NCI-H524 (cell line): Measurements from ENCODE around the gene PNPLA5.

ENCODE experiments used
- DNase-seq, 2 experiments: peaks; one replicate each; lab custom pipeline; 2025; lab: John Stamatoyannopoulos, UW

PNPLA5 gene

DNA sequence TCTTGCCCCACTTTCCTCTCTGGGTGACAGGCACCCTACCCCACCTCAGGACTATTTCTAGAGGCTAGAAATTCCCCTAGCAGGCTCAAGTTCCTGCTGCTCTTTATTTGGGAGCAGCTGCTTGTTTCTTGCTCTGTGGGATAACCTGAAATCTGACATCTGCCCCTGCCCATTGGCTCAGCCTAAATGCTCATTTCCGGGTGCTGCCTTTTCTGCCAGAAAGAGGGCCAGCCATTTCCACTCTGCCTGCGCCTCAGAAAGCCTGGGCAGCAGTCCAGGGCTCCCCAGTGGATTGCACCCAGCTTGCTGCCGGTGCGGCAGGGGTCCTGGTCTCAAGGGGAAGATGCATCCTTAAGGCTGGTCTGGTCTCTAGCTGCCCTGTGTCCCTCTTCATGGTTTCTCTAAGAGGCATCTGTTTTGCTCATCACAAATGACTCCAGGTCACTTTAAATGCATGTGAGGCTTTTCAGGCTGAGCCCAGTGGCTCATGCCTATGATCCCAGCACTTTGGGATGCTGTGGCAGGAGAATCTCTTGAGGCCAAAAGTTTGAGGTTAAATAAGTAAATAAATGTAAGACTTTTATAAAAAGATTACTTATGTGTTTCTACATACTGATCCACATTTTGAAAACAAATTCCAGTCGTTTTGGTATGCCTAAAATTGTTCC is 10.3 kb upstream of the PNPLA5 start:
- DNase-seq = no peak

DNA sequence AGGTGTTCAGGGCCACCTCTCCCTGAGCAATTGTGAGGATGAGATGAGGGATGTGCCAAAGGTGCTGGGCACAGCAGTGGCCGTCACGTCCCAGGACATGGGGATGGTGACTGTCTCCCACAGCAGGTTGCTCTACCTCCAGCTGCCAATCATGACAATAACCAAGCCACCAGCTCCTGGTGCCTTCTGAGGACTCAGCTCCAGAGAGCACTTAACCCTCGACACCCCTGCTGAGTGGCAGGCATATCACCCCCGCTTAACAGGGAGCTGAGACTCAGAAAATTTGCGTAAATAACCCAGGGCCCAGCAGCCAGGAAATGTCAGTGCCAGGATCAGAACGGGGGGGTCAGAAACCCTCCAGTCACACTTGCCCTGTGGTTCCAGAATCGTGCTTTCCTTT is 8.4 kb upstream of the PNPLA5 start:
- no peak for DNase-seq

DNA sequence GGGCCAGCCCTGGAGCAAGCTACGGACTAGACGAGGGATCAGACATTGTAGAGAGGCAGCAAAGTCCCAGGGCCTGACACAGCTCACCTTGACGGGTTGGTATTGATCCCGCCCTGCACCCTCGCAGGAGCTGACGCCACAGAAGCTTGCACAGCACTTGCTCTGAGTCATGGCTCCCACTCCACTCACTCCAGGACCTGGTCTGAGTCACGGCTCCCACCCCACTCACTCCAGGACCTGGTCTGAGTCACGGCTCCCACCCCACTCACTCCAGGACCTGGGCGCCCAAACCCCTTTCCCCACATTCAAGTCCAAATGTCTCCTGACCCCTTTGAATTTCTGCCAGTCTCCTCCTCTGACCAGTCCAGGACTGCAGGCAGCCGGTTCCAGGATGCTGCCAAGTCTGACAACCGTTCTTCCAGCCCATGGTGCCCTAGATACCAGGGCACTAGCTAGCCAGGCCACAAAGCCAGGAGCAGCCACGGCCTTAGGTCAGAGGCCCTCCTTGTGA is 6.0 kb upstream of the PNPLA5 start:
- DNase-seq = no peak

DNA sequence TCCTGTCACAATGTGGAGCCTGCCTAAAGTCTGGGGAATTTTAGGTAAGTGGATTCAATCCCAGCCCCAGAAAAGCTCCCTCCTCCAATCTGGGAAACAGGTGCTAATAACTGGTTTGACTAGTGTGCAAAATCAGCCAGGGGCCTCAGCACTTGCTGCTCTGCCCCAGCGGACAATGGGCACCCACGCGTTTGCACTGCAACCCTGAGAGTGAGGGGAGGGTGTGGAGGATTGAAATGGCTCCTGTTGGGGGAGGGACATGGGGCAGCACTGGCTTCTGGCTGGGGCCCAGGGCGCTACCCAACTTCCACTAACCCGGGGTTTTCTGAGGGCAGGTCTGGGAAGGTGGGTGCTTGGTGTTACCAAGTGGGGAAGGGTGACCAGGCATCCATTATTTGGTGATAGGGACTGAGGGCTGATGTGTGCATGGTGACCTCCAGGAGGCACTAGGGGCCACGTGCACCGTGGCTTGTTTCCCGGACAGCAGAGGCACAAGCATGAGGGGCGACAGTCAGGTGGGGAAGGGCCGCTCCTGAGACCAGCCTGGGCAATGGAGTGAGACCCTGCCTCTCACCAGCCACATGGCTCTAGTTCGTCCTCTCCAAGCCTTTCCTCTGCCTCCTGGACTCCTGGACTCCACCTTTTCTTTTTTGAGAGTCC is 4.3 kb upstream of the PNPLA5 start:
- no peak for DNase-seq

DNA sequence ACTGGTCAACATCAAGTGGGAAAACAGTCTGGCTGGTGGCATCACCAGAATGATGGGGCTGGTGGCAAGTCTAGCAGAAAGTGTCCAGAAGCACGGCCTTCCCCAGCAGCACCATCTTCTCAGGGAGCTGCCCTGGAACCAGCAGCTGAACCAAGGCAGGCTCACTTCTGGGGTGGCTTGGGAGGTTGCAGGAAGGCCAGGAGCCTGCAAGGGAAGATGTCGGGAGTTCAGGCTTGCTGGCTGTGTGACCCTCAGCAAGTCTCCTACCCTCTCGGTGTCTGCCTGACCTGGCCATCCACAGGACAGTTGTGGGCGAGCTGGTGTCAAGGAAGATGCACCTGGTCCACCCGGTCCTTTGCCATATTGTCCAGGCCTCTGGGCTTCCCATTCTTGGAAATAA is 2.3 kb upstream of the PNPLA5 start:
- DNase-seq = no peak

DNA sequence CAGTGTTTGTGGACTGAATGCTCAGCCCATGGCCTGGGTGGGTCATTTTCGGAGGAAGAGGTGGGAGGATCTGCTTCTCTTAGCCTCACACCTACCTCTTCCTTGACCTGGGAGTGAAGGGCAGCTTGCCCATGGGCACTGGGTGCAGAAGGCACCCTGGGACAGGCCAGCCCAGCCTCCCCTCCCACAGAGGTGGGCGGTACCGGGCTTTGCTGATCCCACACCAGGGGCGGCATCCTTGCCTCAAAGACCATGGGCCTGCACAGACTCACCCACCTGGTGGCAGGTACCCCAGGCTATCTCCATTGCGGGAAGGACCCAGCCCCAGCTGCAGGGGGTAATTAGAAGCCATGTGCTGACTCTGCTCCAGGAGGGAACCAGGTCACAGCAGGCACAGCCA is 1.5 kb upstream of the PNPLA5 start:
- no peak for DNase-seq

DNA sequence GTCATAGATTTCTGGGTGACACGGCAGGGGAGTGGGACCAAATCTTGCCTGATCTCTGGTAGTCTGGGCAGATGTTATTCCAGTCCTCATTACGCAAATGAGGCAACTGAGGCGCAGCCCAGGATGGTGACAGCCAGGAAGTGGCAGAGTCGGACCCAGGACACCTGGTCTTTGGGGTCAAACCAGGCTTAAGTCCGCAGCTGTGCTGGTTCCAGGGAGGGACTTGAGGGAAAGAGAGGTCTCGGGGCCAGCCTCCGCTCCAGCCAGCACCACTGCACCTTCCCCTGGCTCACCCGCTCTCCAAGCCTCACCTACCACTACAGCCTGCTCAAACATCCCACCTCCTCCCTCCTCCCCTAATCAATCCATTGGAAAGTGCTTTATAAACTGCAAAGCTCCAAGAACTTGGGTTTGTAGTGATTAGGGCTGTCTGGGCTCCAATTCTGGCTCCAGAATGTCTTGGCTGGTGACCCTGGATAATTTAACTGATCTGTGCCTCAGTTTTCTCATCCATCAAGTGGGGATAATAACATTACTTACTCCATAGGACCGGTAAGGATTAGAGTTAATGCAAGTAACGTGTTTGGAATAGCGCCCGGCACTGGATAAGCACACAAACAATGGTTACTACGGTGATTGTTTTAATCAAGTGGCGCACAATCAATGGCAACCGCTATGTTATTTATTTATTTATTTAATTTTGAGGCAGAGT is 526 bp upstream of the PNPLA5 start:
- DNase-seq = no peak

DNA sequence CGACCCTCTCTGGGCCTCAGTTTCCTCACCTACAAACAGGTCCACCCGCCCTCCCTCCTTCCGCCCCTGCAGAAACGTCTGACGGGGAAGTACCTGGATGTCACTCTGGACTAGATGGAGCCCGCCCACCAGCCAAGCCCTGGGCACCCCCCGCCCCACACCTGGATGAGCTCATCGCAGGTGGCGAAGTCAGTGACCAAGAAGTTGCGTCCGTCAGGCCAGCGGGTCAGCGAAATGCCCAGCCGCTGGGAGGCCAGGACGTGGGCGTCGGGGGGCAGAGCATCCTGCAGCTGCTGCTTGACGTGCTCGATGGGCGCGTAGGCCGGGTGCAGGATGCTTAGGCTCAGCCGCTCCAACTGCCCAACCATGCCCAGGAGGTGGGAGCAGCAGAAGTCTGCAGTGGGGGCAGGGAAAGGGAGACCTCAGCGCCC is 897 bp downstream of the PNPLA5 start:
- peak in 1 of 2 experiments; percentile 25 for DNase-seq

DNA sequence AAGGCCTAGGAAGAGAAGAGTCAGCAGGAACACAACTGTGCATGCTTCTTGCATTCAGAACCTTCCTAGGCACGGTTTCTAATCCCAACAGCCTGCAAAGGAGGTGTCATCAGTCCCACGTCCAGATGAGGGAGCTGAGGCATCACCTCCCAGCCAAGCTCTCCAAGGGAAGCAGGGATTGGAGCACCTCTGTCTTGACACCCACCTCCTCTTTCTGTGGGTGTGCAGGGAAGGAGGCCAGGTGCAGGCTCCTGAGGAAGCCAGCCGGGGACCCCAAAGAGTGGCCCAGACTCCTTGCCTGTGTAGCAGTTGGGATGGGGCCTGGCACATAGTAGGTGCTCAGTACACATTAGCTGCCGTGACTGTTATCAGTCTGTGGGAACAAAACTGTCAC is 2.0 kb downstream of the PNPLA5 start:
- DNase-seq = peak in 1 of 2 experiments; percentile 34

DNA sequence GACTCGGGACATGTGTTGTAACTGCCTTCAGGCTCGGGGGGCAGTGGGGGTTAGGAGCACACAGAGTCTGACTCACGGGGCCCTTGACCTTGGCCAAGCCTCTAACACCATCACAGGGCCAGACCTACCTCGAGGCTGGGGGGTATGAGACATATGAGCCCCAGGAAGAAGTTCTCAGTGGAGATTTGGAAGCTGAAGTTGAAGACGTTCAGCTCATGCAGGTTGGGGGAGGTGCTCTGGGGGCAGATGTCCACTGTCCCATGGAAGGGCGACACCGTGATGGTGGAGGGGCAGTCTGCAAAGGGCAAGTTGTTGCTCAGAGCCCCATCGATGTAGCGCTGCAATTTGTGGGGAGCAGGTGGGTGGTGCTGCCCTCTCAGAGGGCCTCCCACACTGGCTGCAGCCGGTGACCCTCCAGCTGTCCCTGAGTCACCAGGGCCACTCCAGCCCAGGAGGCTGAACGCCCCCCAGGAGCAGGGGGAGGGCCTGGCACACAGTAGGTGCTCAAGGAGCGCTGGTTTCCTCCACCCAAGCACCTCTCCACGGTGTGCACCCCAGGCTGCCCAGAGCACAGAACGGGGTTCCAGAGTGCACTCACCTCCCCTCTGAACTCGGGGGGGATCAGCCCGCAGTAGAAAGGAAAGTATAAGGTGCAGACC is 2.5 kb downstream of the PNPLA5 start:
- DNase-seq = no peak

DNA sequence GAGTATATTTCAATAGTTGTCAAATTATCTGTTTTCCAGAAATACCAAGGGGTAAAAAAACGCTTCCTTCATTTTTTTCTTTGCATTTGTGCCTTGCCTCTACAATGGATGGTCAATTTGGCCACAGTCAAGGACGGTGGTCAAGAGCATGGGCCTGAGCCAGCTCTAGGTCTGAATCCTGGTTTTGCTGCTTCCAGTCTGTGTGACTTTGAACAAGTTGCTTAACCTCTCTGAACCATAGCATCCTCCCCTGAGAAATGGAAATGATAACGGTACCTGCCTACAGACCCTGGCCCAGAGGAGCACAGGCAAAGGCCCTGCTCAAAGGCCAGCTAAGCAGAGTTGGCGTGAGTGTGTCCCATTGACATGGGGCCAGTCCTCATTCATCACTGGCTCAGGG is 3.1 kb downstream of the PNPLA5 start:
- no peak for DNase-seq

DNA sequence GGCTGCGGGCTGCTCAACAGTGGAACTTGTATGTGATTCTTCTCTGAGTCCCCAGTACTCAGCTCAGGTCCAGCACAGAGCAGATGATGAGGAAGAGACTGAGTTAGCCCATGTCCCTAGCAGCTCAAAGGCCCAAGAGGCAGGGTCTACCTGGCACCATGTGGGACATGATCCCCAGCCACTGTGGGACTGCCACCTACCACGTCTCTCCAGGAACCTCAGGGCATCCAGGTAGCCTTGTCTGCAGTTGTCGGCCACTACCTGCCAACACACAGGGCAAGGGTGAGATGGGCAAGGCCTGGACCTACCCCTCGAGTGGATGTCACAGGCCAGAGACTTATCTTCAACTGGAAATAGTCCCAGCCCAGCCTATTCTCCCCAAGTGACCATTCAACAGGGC is 4.4 kb downstream of the PNPLA5 start:
- no peak for DNase-seq

DNA sequence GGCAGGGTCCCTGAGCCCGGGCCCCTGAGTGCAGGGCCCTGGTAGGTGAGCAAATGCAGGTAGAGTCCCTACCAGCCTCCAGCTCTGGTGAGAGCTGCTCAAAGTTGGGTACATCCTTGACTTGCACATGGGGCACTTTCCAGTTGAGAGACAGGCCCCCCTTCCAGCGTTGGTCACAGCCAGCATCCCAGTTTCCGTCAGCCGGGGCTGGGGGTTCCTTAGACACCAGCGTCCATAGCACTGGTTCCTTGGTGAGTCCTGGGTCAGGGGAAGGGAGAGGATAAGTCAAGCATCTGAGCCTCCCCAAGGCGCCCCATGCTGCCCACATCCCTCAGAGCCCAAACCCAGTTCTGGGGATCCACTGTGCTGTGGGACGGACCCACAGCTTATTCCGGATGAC is 5.6 kb downstream of the PNPLA5 start:
- DNase-seq = no peak

DNA sequence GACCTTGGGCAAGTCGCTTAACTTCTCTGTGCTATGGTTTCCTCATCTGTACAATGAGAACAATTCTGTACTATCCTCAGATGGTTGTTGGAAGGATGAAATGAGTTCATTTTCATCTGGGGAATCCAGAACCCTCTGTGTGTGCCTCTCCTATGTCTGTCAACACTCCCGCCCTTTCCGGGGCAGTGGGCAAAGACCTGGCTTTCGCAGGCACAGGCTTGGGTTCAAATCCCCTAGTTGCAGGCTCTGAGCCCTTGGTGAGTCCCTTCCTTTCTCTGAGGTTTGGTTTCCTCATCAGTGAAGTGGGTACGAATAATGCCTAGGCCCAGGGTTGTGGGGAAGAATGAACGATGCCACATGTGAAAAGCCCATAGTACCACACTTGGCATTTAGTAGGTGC is 6.0 kb downstream of the PNPLA5 start:
- DNase-seq = no peak

DNA sequence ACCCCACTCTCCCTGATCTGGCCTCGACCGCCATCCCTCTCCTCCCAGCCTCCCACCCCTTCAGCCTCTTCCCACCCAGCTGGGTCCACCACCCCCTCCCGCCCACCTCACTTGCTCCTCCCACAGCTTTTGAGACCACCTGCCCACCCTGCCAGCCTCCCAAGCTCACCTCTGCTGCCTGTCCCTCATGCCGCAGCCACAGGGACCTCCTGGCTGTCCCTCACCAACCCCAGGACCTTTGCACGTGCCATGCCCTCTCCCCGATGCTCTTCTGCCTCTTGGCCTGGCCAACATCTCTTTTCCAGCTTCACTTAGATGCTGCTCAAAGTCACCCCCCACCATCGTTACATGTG is 6.5 kb downstream of the PNPLA5 start:
- no peak for DNase-seq

DNA sequence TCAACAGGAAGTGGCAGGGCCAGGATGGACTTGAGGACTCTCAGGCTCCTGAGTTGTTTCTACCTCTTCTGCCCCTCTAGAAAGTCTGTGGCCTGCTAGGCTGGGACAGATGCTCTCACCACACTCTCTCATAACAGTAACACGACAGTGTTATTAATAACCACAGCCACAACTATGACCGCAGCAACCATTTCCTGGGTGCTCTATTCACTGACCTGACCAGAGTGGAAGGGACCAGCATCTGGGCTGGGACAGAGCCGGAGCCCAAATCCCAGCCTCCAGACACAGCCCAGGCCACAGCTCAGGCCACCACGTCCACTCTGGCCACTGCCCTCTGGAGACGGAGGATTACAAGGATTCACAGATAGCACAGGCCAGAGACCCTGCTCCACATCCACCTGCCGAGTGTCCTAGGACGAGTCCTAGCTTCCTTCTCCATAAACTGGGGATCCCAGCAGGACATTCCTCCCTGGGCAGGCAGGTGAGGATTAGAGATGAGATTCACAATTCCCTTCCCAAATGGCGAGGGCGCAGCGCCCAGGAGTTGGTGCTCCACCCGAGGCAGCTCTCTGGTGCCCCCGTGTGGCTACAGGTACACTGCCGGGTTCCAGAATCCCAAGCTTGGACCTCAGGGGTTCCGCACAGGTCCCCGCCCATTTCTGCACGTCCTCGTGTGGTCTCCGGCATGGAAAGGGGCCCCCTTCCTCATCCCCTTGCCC is 7.1 kb downstream of the PNPLA5 start:
- peak; percentile 48 to 72 for DNase-seq

DNA sequence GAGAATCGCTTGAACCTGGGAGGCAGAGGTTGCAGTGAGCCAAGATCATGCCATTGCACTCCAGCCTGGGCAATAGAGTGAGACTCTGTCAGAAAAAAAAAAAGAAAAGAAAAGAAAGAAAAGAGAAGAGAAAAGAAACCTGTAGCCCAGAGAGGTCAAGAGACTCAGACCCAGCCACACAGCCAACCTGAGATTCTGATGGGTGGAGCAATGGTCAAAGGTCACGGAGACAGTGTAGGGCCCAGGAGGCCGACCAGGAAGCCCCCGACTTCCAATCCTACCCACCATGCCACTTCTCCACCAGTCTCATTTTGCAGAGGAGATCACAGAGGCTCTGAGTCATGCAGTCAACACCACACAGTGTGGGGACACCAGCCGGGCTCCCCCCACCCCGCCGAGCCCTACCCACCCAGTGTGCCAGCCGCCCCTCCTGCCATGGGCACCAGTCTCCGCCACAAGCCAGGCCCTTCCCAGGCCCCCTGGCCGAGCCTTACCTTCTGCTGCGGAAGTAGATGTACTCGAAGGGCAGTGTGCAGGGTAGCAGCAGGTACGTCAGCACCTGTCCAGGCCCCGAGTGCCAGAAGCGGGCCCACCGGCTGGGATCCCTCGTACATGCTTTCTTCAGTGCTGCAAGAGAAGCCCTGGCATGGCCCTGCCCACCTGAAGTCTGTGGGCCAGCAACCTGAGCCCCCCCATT is 7.9 kb downstream of the PNPLA5 start:
- no peak for DNase-seq

DNA sequence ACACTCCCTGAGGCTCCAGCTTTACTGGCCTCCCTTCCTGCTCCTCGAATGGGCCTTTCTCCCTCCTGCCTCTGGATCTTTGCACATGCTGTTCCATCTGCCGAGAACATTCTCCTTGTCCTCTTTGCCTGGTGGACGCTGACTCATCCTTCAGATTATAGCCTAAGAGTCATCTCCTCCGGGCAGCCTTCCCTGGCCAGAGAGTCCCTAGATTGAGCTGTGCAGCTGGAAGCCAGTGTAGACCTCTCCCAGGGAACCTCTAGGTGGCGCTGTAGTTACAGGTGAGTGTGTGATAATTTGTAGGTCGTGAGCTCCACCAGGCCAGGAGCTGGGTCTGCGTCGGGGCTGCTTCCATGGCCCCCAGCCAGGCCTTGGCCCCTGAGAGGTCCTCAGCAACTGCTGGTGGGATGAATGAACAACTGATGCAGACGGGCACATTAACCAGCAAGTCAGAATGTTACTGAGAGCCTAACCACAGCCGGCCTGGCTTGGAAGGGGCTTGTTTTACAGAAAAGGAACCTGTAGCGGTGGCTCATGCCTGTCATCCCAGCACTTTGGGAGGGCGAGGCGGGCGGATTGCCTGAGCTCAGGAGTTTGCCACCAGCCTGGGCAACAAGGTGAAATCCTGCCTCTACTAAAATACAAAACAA is 8.7 kb downstream of the PNPLA5 start:
- DNase-seq = peak; percentile 48 to 84

DNA sequence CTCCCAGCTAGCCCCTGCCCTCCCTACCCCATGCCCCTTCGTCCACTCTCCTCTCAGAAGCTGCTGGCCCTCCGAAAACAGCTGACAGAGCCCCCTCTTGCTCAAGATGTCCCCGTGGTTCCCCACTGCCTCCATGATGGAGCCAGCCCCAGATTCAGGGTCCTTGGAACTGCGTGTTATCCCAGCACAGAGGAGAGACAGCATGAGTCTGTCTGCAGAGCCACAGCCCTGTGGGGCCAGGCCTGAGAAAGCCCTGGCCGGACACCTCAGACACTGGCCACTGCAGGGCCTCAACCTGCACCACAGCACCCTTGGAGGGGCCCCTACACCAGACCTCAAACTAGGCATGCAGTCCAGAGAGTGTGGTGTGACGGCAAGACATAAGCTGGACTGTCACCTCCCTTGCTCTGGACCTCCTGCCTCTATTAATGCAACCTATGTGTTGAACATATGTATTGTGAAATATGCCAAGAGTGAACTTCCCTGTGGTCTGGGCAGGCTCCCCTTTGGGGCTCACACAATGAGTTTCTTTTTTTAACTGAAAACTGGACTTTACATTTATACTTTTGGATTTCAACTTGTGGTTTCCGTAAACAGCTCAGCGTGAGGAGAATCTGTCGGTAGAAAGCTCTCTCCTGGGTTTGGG is 9.6 kb downstream of the PNPLA5 start:
- no peak for DNase-seq
